K562 (cell line): Measurements from ENCODE around the gene ITM2B.

Experiments
- ATF6 ChIP-seq: sonication (generic); formaldehyde crosslinking; IDR thresholded peaks from 2 replicates; pipeline ENCODE4 v1.4.0; 2020; ENCODE audit warnings: mild to moderate bottlenecking, missing genetic modification reagents
- CC2D1A ChIP-seq: fragments of 450-650 bp; IDR thresholded peaks from 2 replicates; pipeline ENCODE4 v1.6.1; 2017; ENCODE audit warnings: mild to moderate bottlenecking
- FOXA1 ChIP-seq: fragments of 450-650 bp; IDR thresholded peaks from 2 replicates; pipeline ENCODE4 v1.6.1; 2016; ENCODE audit warnings: mild to moderate bottlenecking, borderline replicate concordance
- KLF13 ChIP-seq: fragments of 450-650 bp; IDR thresholded peaks from 2 replicates; pipeline ENCODE4 v1.6.1; 2016; ENCODE audit warnings: missing genetic modification characterization, low read depth, mild to moderate bottlenecking, missing compliant biosample characterization, moderate library complexity, borderline replicate concordance
- POLR2AphosphoS5 ChIP-seq: IDR thresholded peaks from 2 replicates; pipeline ENCODE4 v1.6.1; 2011; ENCODE audit warnings: mild to moderate bottlenecking, low read depth, low read length, moderate library complexity; ENCODE audit not compliant: control insufficient read depth, insufficient read depth
- ZNF217 ChIP-seq: sonication (generic); formaldehyde crosslinking; IDR thresholded peaks from 2 replicates; pipeline ENCODE4 v1.8.0; 2022; ENCODE audit warnings: mild to moderate bottlenecking, missing genetic modification reagents
- ZNF512 ChIP-seq: IDR thresholded peaks from 2 replicates; pipeline ENCODE4 v1.6.1; 2016; ENCODE audit warnings: missing genetic modification characterization, missing compliant biosample characterization

GRCh38 chr13:48251611-48252081 is 18.6 kb downstream of the ITM2B start:
- no peak for TF ChIP-seq FOXA1
- TF ChIP-seq ATF6 = no peak
- no peak for TF ChIP-seq KLF13 (tag)
- no peak for TF ChIP-seq POLR2AphosphoS5
- TF ChIP-seq ZNF512 (tag) = no peak
- no peak for TF ChIP-seq CC2D1A
- TF ChIP-seq ZNF217 (CRISPR knock-in tag) = no peak
